Measurements from ENCODE around the gene OSBP2.

Gene OSBP2

GRCh38 chr22:30910358-30910757 lies 215.7 kb downstream of the OSBP2 start:
- DNase-seq: no peak

- DNase-seq: no peak
Measured at GRCh38 chr22:30918761-30919160, 224.1 kb downstream of the OSBP2 start.

GRCh38 chr22:30919973-30920372 lies 225.3 kb downstream of the OSBP2 start:
- DNase-seq: no peak

- peak; percentile 94 for DNase-seq
Measured at GRCh38 chr22:30920407-30920806, 225.7 kb downstream of the OSBP2 start.

- no peak for DNase-seq
Measured at GRCh38 chr22:30921108-30921507, 226.4 kb downstream of the OSBP2 start.

- peak; percentile 93 for DNase-seq
Measured at GRCh38 chr22:30922151-30922611, 227.5 kb downstream of the OSBP2 start.

GRCh38 chr22:30923168-30923900 lies 228.7 kb downstream of the OSBP2 start:
- DNase-seq: no peak

GRCh38 chr22:30925667-30926066 lies 231.0 kb downstream of the OSBP2 start:
- no peak for DNase-seq

GRCh38 chr22:30926706-30927105 lies 232.0 kb downstream of the OSBP2 start:
- DNase-seq: no peak

GRCh38 chr22:30927806-30928205 lies 233.1 kb downstream of the OSBP2 start:
- DNase-seq: no peak

GRCh38 chr22:30928401-30928800 lies 233.7 kb downstream of the OSBP2 start:
- DNase-seq: no peak

- no peak for DNase-seq
Measured at GRCh38 chr22:30930228-30930627, 235.6 kb downstream of the OSBP2 start.

- no peak for DNase-seq
Measured at GRCh38 chr22:30931541-30932300, 237.0 kb downstream of the OSBP2 start.

- DNase-seq: no peak
Measured at GRCh38 chr22:30932661-30933060, 238.0 kb downstream of the OSBP2 start.

- DNase-seq: no peak
Measured at GRCh38 chr22:30933457-30933856, 238.8 kb downstream of the OSBP2 start.

GRCh38 chr22:30934053-30934452 lies 239.4 kb downstream of the OSBP2 start:
- DNase-seq: no peak

GRCh38 chr22:30940685-30941362 lies 246.2 kb downstream of the OSBP2 start:
- DNase-seq: peak; percentile 79

GRCh38 chr22:30941363-30941740 lies 246.7 kb downstream of the OSBP2 start:
- DNase-seq: no peak

GRCh38 chr22:30943368-30943767 lies 248.7 kb downstream of the OSBP2 start:
- peak; percentile 82 for DNase-seq

GRCh38 chr22:30944986-30945385 lies 250.3 kb downstream of the OSBP2 start:
- no peak for DNase-seq

GRCh38 chr22:30945653-30946052 lies 251.0 kb downstream of the OSBP2 start:
- DNase-seq: no peak

GRCh38 chr22:30946354-30946753 lies 251.7 kb downstream of the OSBP2 start:
- no peak for DNase-seq

- no peak for DNase-seq
Measured at GRCh38 chr22:30947173-30947815, 252.6 kb downstream of the OSBP2 start.

Measured in activated effector memory CD4-positive, alpha-beta T cell treated with anti-CD3 and anti-CD28 coated beads, Interleukin-2, amount 50 U/mL, for 16 hours (primary cell).